PFSK-1 (cell line): ENCODE measurements around the gene ARSG.

Experiments used
- POLR2AphosphoS5 ChIP-seq: IDR thresholded peaks from 2 replicates; pipeline ENCODE4 v1.6.1; 2012; ENCODE audit warnings: low read depth, mild to moderate bottlenecking, control low read depth, low read length, moderate library complexity
- REST ChIP-seq, 2 experiments: IDR thresholded peaks; 2 replicates each; pipeline versions ENCODE4 v1.6.1 to v1.8.0; 2011 to 2012; ENCODE audit warnings: low read depth in 2 of 2, low read length in 2 of 2, control low read depth in 1 of 2, inconsistent platforms in 1 of 2, mild to moderate bottlenecking in 1 of 2, moderate library complexity in 1 of 2; ENCODE audit not compliant: insufficient read depth in 1 of 2
- SIN3A ChIP-seq: IDR thresholded peaks from 2 replicates; pipeline ENCODE4 v1.6.1; 2012; ENCODE audit warnings: mild to moderate bottlenecking, low read length, moderate library complexity, borderline replicate concordance; ENCODE audit not compliant: insufficient read depth
- TAF1 ChIP-seq: IDR thresholded peaks from 2 replicates; pipeline ENCODE4 v1.6.1; 2012; ENCODE audit warnings: low read length, control low read depth, borderline replicate concordance; ENCODE audit not compliant: insufficient read depth

GRCh38 chr17:68320311-68320865 lies 29.1 kb downstream of the ARSG start:
- peak; percentile 61 to 80; a peak in 3 of 4 replicates for TF ChIP-seq REST (IDR thresholded peaks at IDR 0.05; ENCODE audit: insufficient read depth in 1 of 2, low read depth in 2 of 2, low read length in 2 of 2)
- no peak for TF ChIP-seq SIN3A
- TF ChIP-seq TAF1, result no peak
- TF ChIP-seq POLR2AphosphoS5, result no peak
